ENCODE results near the gene SGCD.

- TF ChIP-seq CTCF (conservative IDR thresholded peaks at IDR 0.05; ENCODE audit: low read length) (no peak), EZH2phosphoT487 (IDR thresholded peaks at IDR 0.05; ENCODE audit: borderline replicate concordance, low read depth, low read length) (no peak)
Measured at GRCh38 chr5:156523607-156524006, 196.6 kb downstream of the SGCD start.

All from OCI-LY7 (cell line).